Erythroblast (primary cell): ENCODE results near the gene PPP2R2C.

Experiments used
- GATA1 ChIP-seq: IDR thresholded peaks from 2 replicates; pipeline ENCODE4 v1.6.1; 2011; ENCODE audit warnings: low read depth, mild to moderate bottlenecking, control low read depth, low read length, moderate library complexity
- POLR2A ChIP-seq: IDR thresholded peaks from 2 replicates; pipeline ENCODE4 v1.6.1; 2011; ENCODE audit warnings: mild to moderate bottlenecking, low read length

- TF ChIP-seq POLR2A (no peak), GATA1 (no peak)
Measured at GRCh38 chr4:6443035-6444023, 29.1 kb downstream of the PPP2R2C start.
